Natural killer cell (primary cell): ENCODE measurements around the gene ARHGAP24. TPM values are rescaled to one million over a fixed set of nuclear protein-coding genes. Genes with fewer than 3 reads are reported as not detected.
"Not testable (repeated sequence)": the region's sequence is repeated elsewhere in the genome, so short reads cannot be mapped to it uniquely, and the experiment has no call there.

Source experiments
- ATAC-seq, 3 donors: fragments of 150-1000 bp in 2 of 3; fragments of 200-7000 bp in 1 of 3; cut with Tn5 transposase; 1 replicate in 1 of 3; 2 replicates in 2 of 3; pipeline ENCODE4 v1.10.0; 2021; ENCODE audit warnings: mild to moderate bottlenecking in 2 of 3, moderate library complexity in 2 of 3
- DNase-seq, 2 donors: peaks; one replicate each; pipeline versions ENCODE4 v3.0.0 to v3.0.0-alpha.2; 2013 to 2021; ENCODE audit warnings: mixed read lengths in 1 of 2
- H3K27ac ChIP-seq: one replicate; pipeline ENCODE4 v1.5.1; 2013; ENCODE audit warnings: mild to moderate bottlenecking, low read length
- H3K27me3 ChIP-seq: one replicate; pipeline ENCODE4 v1.6.1; 2013; ENCODE audit warnings: low read length; ENCODE audit not compliant: control insufficient read depth, insufficient read depth
- H3K36me3 ChIP-seq: one replicate; pipeline ENCODE4 v1.6.1; 2013; ENCODE audit warnings: low read length; ENCODE audit not compliant: control insufficient read depth, insufficient read depth
- H3K4me1 ChIP-seq: one replicate; pipeline ENCODE4 v1.6.1; 2013; ENCODE audit warnings: low read length; ENCODE audit not compliant: control insufficient read depth, insufficient read depth
- H3K4me3 ChIP-seq: one replicate; pipeline ENCODE4 v1.5.1; 2013; ENCODE audit warnings: low read length
- H3K9me3 ChIP-seq: one replicate; pipeline ENCODE4 v1.6.1; 2013; ENCODE audit warnings: low read length; ENCODE audit not compliant: control insufficient read depth, insufficient read depth
- H3K27ac Mint-ChIP-seq, 2 donors: one replicate each; pipeline ENCODE4 v1.8.0; 2022; ENCODE audit warnings: mild to moderate bottlenecking in 2 of 2, mixed read lengths in 2 of 2, moderate library complexity in 1 of 2
- H3K27me3 Mint-ChIP-seq, 2 donors: one replicate each; pipeline ENCODE4 v1.8.0; 2022; ENCODE audit warnings: low read depth in 2 of 2, mixed read lengths in 2 of 2
- H3K36me3 Mint-ChIP-seq: one replicate; pipeline ENCODE4 v1.8.0; 2022; ENCODE audit warnings: mixed read lengths
- H3K4me1 Mint-ChIP-seq, 2 donors: one replicate each; pipeline ENCODE4 v1.8.0; 2022; ENCODE audit warnings: mixed read lengths in 2 of 2
- H3K4me3 Mint-ChIP-seq: one replicate; pipeline ENCODE4 v1.8.0; 2022; ENCODE audit warnings: mild to moderate bottlenecking, moderate library complexity, mixed read lengths
- H3K9me3 Mint-ChIP-seq, 2 donors: one replicate each; pipeline ENCODE4 v1.8.0; 2022; ENCODE audit warnings: mixed read lengths in 2 of 2
- CTCF ChIP-seq: fragments of 200-600 bp; IDR thresholded peaks from one replicate; pipeline ENCODE4 v1.8.0; 2022; ENCODE audit warnings: antibody characterized with exemption
- WGBS: methylation state at CpG from one replicate; pipeline ENCODE4 v1.1.7; 2013; ENCODE audit warnings: missing lambda C conversion rate; ENCODE audit not compliant: insufficient coverage; 5-methylcytosine and 5-hydroxymethylcytosine counted together
- intact Hi-C: fragments of 100-400 bp; cut with micrococcal nuclease; formaldehyde crosslinking; loops from one replicate; pipeline ENCODE4 v1.14.2; 2022
- total RNA-seq, 4 donors: library from RNA; stranded (reverse); fragments of 120-200 nt in 1 of 4; gene quantifications; one replicate each; pipeline versions ENCODE4 v1.2.3 to v1.2.4, GENCODE V29; 2013 to 2022

Gene ARHGAP24
- total RNA-seq, 3 donors from 2014 or later (not counting 1 experiment from before 2014, with no cell fraction given): 1.7 to 3.6 (median 1.7) TPM

GRCh38 chr4:85656759-85657505 lies 182.0 kb downstream of the ARHGAP24 start:
- intact Hi-C loops: no loop called here
- no peaks in the 10 kb centered on the region for H3K36me3 Mint-ChIP-seq

DNA sequence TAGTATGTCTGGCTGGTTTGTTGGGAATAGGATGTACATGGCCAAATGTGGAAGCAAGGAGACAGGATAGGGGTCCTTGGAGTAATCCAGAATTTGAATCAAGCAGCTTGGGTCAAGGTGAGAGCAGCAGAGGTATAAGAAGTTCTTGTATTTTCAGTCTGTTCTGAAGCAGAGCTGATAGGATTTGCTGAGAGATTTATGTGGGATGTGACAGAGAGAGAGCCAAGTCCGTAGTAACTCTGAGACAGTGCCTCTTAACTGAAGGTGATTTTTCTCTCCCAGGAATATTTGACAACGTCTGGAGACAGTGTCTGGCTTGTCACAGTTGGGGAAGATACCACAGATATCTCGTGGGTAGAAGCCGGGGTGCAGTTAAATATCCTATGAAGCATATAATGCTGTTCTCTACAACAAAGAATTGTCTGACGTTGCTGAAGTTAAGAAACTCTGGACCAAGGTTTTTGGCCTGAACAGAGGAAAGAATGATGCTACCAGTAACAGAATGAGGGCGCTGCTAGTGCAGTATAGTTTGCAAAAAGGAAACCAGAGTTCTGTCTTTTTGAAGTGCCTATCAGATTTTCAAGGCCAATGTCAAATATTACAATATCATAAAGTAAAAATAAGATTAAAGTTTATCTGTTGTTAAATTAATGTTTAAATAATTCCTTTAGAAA lies 184.0 kb downstream of the ARHGAP24 start:
- DNase-seq (no peak), ATAC-seq (no peak)
- WGBS: 72% methylated on average over 6 of the region's 6 CpGs
- TF ChIP-seq CTCF: no peak
- Mint-ChIP-seq H3K4me3 (no peak overlapping the region), H3K27ac (no peak overlapping the region), H3K4me1 (no peaks in the 10 kb centered on the region), H3K27me3 (no peaks in the 10 kb centered on the region), H3K9me3 (peaks cover 0 to 4% of the 10 kb centered on the region in 2 donors), H3K36me3 (no peaks in the 10 kb centered on the region)
- Histone ChIP-seq H3K4me3 (no peak overlapping the region), H3K9me3 (no peaks in the 10 kb centered on the region), H3K27me3 (no peaks in the 10 kb centered on the region), H3K27ac (peak overlapping the region; percentile 28), H3K4me1 (peaks cover 4% of the 10 kb centered on the region), H3K36me3 (no peaks in the 10 kb centered on the region)
- intact Hi-C loops: no loop called here

More at GRCh38 chr4:85656759-85657505, 182.0 kb downstream of the ARHGAP24 start:
- no peaks in the 10 kb centered on the region for H3K9me3 ChIP-seq
- DNase-seq (no peak), ATAC-seq (no peak)
- H3K27ac ChIP-seq: no peak overlapping the region
- WGBS: 100% methylated on average over 1 of the region's 2 CpGs
- H3K27me3 Mint-ChIP-seq: no peaks in the 10 kb centered on the region
- no peaks in the 10 kb centered on the region for H3K36me3 ChIP-seq
- no peaks in the 10 kb centered on the region for H3K27me3 ChIP-seq
- no peak overlapping the region for H3K27ac Mint-ChIP-seq
- H3K4me3 Mint-ChIP-seq: no peak overlapping the region
- H3K4me3 ChIP-seq: no peak overlapping the region
- H3K4me1 Mint-ChIP-seq: no peaks in the 10 kb centered on the region
- TF ChIP-seq CTCF: no peak
- H3K9me3 Mint-ChIP-seq: peaks cover 0 to 4% of the 10 kb centered on the region in 2 donors
- H3K4me1 ChIP-seq: peaks cover 4% of the 10 kb centered on the region

DNA sequence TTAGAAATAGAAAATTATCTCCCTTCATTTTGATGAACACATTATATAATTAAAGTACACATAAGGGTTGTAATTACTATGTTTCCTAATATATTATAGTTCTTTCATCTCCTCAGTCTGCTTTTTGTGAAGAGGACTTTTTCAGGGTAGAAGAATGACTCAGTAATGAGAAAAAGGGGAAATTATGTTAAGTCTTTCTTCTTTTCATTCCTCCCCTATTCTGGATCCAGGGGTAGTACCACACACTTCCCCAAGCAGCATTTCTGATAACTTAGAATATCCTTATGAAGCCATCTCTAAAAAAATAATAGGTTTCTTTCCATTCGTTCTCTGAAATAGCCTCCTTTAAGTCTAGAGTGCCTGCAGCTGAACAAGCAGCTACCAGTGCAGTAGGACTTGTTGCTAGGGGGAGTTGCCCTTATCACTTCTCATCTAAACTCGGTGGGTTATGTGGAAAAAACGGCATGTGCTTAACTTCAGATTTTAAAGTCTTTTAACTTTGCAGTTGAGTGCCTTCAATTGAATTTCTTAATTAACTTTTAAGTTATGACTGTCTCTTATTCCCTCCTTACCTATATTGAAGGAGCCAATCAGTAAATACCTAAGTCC lies 184.8 kb downstream of the ARHGAP24 start:
- Mint-ChIP-seq H3K4me1 (no peaks in the 10 kb centered on the region), H3K36me3 (no peaks in the 10 kb centered on the region), H3K27ac (no peak overlapping the region), H3K9me3 (peaks cover 0 to 6% of the 10 kb centered on the region in 2 donors), H3K4me3 (no peak overlapping the region), H3K27me3 (no peaks in the 10 kb centered on the region)
- no peaks in the 10 kb centered on the region for H3K9me3 ChIP-seq
- intact Hi-C loops: no loop called here
- peak overlapping the region; percentile 2 for H3K27ac ChIP-seq
- no peaks in the 10 kb centered on the region for H3K36me3 ChIP-seq
- no peaks in the 10 kb centered on the region for H3K27me3 ChIP-seq
- H3K4me3 ChIP-seq: no peak overlapping the region
- WGBS: 25% methylated on average over 1 of the region's 3 CpGs
- ATAC-seq (no peak), DNase-seq (no peak)
- TF ChIP-seq CTCF: no peak
- H3K4me1 ChIP-seq: peaks cover 4% of the 10 kb centered on the region

DNA sequence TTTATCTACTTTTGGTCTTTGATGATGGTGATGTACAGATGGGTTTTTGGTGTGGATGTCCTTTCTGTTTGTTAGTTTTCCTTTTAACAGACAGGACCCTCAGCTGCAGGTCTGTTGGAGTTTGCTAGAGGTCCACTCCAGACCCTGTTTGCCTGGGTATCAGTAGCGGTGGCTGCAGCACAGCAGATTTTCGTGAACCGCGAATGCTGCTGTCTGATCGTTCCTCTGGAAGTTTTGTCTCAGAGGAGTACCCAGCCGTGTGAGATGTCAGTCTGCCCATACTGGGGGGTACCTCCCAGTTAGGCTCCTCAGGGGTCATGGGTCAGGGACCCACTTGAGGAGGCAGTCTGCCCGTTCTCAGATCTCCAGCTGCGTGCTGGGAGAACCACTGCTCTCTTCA lies 191.7 kb downstream of the ARHGAP24 start:
- H3K27me3 ChIP-seq, H3K4me3 Mint-ChIP-seq, H3K9me3 ChIP-seq, H3K36me3 ChIP-seq, H3K27ac Mint-ChIP-seq, ATAC-seq, intact Hi-C loops, H3K4me3 ChIP-seq, H3K27me3 Mint-ChIP-seq, H3K4me1 Mint-ChIP-seq, DNase-seq, H3K27ac ChIP-seq, H3K36me3 Mint-ChIP-seq, H3K4me1 ChIP-seq: not testable (repeated sequence)
- H3K9me3 Mint-ChIP-seq: peaks cover 6 to 16% of the 10 kb centered on the region in 2 donors
- WGBS: 98% methylated on average over 6 of the region's 8 CpGs
